ENCODE data around the gene FBXW2.

GRCh38 chr9:120832807-120833206 lies 39.6 kb upstream of the FBXW2 start:
- no peak for TF ChIP-seq CTCF (IDR thresholded peaks at IDR 0.05)
- TF ChIP-seq POLR2A (IDR thresholded peaks at IDR 0.05) = no peak
